ENCODE data around the gene RAB5B. TPM values are rescaled to one million over a fixed set of nuclear protein-coding genes. Genes with fewer than 3 reads are reported as not detected.
"Not testable (repeated sequence)": the region's sequence is repeated elsewhere in the genome, so short reads cannot be mapped to it uniquely, and the experiment has no call there.

The RAB5B gene
- total RNA-seq, 2 donors from 2014 or later: 112 to 178 TPM

- Histone ChIP-seq H3K9me3 (no peaks in the 10 kb centered on the region), H3K4me3 (no peak overlapping the region), H3K9ac (ENCODE audit: low read depth in 2 of 2, low read length in 2 of 2) (no peak overlapping the region), H3K36me3 (peaks cover 23% of the 10 kb centered on the region), H3K27ac (no peak overlapping the region), H3K27me3 (no peaks in the 10 kb centered on the region), H3K4me1 (no peaks in the 10 kb centered on the region)
- DNase-seq: no peak
- no peak for TF ChIP-seq CTCF (IDR thresholded peaks at IDR 0.05)
- intact Hi-C loops (cut with DNase I): no loop called here
These were observed 11.5 kb downstream of the RAB5B start for GRCh38 chr12:55985341-55985740.

GRCh38 chr12:55985976-55986375 is 12.1 kb downstream of the RAB5B start:
- DNase-seq; H3K27ac ChIP-seq; H3K4me1 ChIP-seq; intact Hi-C loops (cut with DNase I); H3K9ac ChIP-seq (ENCODE audit: low read depth in 2 of 2, low read length in 2 of 2); H3K27me3 ChIP-seq; H3K4me3 ChIP-seq; H3K9me3 ChIP-seq: not testable (repeated sequence)
- H3K36me3 ChIP-seq: peaks cover 26% of the 10 kb centered on the region

DNA sequence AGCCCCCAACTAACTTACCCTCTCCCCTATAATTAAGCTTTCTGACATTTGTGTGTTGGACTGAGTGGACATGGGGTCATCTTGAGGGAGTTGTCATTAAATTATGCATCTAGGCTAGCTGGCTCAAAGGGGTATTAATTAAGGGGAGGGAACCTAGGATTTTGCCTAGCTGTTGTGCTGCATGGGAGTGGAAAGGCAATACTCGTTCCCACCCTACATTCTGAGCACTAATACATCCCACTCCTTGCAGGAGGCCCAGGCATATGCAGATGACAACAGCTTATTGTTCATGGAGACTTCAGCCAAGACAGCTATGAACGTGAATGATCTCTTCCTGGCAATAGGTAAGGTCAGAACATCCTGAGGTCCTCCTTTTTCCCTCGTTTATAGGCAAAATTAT is 17.2 kb downstream of the RAB5B start:
- H3K27me3 ChIP-seq: no peaks in the 10 kb centered on the region
- intact Hi-C loops (cut with DNase I): loop anchor here (5.0 kb wide), 1 partner anchor 46 kb away; no protein-coding TSS in a partner anchor
- DNase-seq: no peak
- H3K4me3 ChIP-seq: no peak overlapping the region
- H3K36me3 ChIP-seq: peaks cover 29% of the 10 kb centered on the region
- TF ChIP-seq CTCF (IDR thresholded peaks at IDR 0.05): no peak
- H3K9me3 ChIP-seq: no peaks in the 10 kb centered on the region
- H3K27ac ChIP-seq: no peak overlapping the region
- no peaks in the 10 kb centered on the region for H3K4me1 ChIP-seq
- H3K9ac ChIP-seq (ENCODE audit: low read depth in 2 of 2, low read length in 2 of 2): no peak overlapping the region

DNA sequence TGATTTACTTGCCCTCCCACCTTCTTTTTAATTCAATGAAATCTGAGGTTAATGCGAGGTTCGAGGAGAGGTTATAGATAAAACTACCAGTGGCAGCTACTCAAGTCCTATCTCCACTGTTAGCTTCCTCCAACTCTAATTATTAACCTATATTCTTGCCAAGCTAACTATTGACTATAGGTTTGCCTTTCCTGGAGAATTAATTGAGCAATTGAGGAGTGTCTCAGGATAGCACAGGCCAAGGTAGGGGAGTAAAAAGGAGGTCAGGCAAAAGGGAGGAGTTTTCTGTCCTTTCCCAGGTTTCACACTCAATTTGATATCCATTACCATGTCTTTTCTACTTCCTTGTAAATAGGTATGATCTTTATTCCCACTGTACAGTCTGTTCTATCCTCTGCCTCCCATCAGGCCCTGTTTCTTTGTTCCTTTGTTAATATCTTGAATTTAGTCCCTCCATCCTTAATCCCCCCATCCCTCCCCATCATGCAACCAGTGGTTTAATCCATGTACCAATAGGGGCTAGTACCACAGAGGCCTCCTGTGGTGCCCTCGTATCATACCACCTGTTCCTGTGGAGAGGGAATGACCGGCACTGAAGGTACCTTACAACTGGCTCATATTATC is 19.5 kb downstream of the RAB5B start:
- DNase-seq: no peak
- Histone ChIP-seq H3K9me3 (no peaks in the 10 kb centered on the region), H3K9ac (ENCODE audit: low read depth in 2 of 2, low read length in 2 of 2) (no peak overlapping the region), H3K36me3 (peaks cover 18% of the 10 kb centered on the region), H3K27ac (no peak overlapping the region), H3K4me1 (peaks cover 4% of the 10 kb centered on the region), H3K27me3 (no peaks in the 10 kb centered on the region), H3K4me3 (no peak overlapping the region)
- TF ChIP-seq CTCF (IDR thresholded peaks at IDR 0.05): no peak
- intact Hi-C loops (cut with DNase I): loop anchor here (5.0 kb wide), 1 partner anchor 44 kb away; no protein-coding TSS in a partner anchor

DNA sequence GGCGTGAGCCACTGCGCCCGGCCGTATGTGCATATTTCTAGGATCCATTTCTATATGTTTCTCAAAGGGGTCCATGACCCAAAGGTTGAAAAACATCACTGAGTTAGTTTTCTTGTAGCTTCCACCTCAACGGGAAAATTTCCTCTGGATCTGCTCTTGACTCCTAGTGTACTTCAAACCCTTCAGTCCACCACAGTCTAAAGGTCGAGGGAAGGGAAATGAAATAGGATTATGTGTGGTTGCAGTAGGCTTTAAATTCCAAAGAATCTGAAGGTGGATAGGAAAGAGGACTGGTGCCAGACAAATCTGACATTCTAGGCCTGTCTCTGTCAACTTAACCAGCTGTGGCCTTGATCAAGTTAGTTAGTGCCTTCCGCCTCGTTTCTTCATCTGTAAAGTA is 21.5 kb downstream of the RAB5B start:
- Histone ChIP-seq H3K27ac (no peak overlapping the region), H3K36me3 (peaks cover 18% of the 10 kb centered on the region), H3K27me3 (no peaks in the 10 kb centered on the region), H3K9me3 (no peaks in the 10 kb centered on the region), H3K4me3 (no peak overlapping the region), H3K9ac (ENCODE audit: low read depth in 2 of 2, low read length in 2 of 2) (peak overlapping the region in 1 of 2 donors; percentile 8), H3K4me1 (peaks cover 4% of the 10 kb centered on the region)
- no peak for DNase-seq
- intact Hi-C loops (cut with DNase I): no loop called here
- no peak for TF ChIP-seq CTCF (IDR thresholded peaks at IDR 0.05)

DNA sequence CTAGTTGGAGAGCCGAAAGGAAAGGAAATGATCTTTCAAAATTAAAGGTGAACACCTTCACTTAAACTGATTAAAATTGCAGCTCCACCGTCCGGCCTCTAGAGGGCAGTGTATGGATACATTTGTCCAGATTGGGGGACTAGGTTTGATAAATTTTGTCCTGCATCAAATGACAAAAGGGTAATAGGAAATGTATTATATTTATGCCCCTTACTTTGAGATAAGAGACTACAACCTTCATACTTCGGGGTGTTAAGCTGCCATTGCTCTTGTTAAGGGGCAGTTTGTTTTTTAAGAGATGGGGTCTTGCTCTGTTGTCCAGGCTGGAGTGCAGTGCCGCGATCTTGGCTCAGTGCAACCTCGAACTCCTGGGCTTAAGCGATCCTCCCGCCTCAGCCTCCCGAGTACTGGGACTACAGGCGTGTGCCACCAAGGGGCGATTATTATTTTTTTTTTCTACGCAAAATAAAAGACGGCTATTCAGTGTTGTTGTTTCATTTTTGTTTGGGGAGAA is 22.4 kb downstream of the RAB5B start:
- H3K4me1 ChIP-seq: peaks cover 9% of the 10 kb centered on the region
- no peaks in the 10 kb centered on the region for H3K9me3 ChIP-seq
- DNase-seq: peak; percentile 72
- intact Hi-C loops (cut with DNase I): no loop called here
- H3K9ac ChIP-seq (ENCODE audit: low read depth in 2 of 2, low read length in 2 of 2): peak overlapping the region; percentile 37 to 99
- peaks cover 12% of the 10 kb centered on the region for H3K36me3 ChIP-seq
- peak; percentile 71 for TF ChIP-seq CTCF (IDR thresholded peaks at IDR 0.05)
- H3K4me3 ChIP-seq: peak overlapping the region; percentile 57
- no peaks in the 10 kb centered on the region for H3K27me3 ChIP-seq
- H3K27ac ChIP-seq: peak overlapping the region; percentile 88

Data from colonic mucosa (tissue), 4 donors.